ENCODE results near the gene IL1RAPL2.

- TF ChIP-seq, protein P1, sequence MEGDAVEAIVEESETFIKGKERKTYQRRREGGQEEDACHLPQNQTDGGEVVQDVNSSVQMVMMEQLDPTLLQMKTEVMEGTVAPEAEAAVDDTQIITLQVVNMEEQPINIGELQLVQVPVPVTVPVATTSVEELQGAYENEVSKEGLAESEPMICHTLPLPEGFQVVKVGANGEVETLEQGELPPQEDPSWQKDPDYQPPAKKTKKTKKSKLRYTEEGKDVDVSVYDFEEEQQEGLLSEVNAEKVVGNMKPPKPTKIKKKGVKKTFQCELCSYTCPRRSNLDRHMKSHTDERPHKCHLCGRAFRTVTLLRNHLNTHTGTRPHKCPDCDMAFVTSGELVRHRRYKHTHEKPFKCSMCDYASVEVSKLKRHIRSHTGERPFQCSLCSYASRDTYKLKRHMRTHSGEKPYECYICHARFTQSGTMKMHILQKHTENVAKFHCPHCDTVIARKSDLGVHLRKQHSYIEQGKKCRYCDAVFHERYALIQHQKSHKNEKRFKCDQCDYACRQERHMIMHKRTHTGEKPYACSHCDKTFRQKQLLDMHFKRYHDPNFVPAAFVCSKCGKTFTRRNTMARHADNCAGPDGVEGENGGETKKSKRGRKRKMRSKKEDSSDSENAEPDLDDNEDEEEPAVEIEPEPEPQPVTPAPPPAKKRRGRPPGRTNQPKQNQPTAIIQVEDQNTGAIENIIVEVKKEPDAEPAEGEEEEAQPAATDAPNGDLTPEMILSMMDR (IDR thresholded peaks at IDR 0.05): no peak
- no peak for TF ChIP-seq POLR2A (IDR thresholded peaks at IDR 0.05)
Observed at GRCh38 chrX:105226499-105226898, 660.5 kb downstream of the IL1RAPL2 start.

All from heart left ventricle (tissue), 13 donors.